ENCODE data around the gene FNDC10. TPM values are rescaled to one million over a fixed set of nuclear protein-coding genes. Genes with fewer than 3 reads are reported as not detected.
A peak's percentile ranks its signal among the peaks of the same experiment; 100 is the strongest.
"Not testable (repeated sequence)": the region's sequence is repeated elsewhere in the genome, so short reads cannot be mapped to it uniquely, and the experiment has no call there.

The FNDC10 gene
- 4.5 and 5.9 TPM in 2 replicates for total RNA-seq (ENCODE audit: low replicate concordance)

- no peak for DNase-seq (ENCODE audit: low read depth)
- peak within 1 kb of the TSS; percentile 60 for H3K4me3 ChIP-seq (ENCODE audit: low read depth, low read length)
- no peak for TF ChIP-seq CTCF (IDR thresholded peaks at IDR 0.05; ENCODE audit: insufficient read depth, low read length)
Observed at GRCh38 chr1:1599935-1600860, at the start of gene FNDC10. Gene FNDC10 (minus strand): TSS chr1:1600135. CDS start chr1:1600015, 120 bp downstream.

GRCh38 chr1:1648265-1648664, 48.3 kb upstream of the FNDC10 start:
- DNase-seq (ENCODE audit: low read depth); H3K4me3 ChIP-seq (ENCODE audit: low read depth, low read length): not testable (repeated sequence)

GRCh38 chr1:1647567-1648241, 47.8 kb upstream of the FNDC10 start:
- DNase-seq (ENCODE audit: low read depth); H3K4me3 ChIP-seq (ENCODE audit: low read depth, low read length): not testable (repeated sequence)

GRCh38 chr1:1646326-1646725, 46.4 kb upstream of the FNDC10 start:
- H3K4me3 ChIP-seq (ENCODE audit: low read depth, low read length); DNase-seq (ENCODE audit: low read depth): not testable (repeated sequence)

GRCh38 chr1:1640711-1641461, 41.0 kb upstream of the FNDC10 start:
- H3K4me3 ChIP-seq (ENCODE audit: low read depth, low read length); DNase-seq (ENCODE audit: low read depth): not testable (repeated sequence)

- H3K4me3 ChIP-seq (ENCODE audit: low read depth, low read length); DNase-seq (ENCODE audit: low read depth): not testable (repeated sequence)
Observed at GRCh38 chr1:1640081-1640480, 40.1 kb upstream of the FNDC10 start.

GRCh38 chr1:1639368-1639767, 39.4 kb upstream of the FNDC10 start:
- not testable (repeated sequence) for DNase-seq (ENCODE audit: low read depth)

GRCh38 chr1:1638528-1638927, 38.6 kb upstream of the FNDC10 start:
- not testable (repeated sequence) for DNase-seq (ENCODE audit: low read depth); H3K4me3 ChIP-seq (ENCODE audit: low read depth, low read length)

More at GRCh38 chr1:1639368-1639767, 39.4 kb upstream of the FNDC10 start:
- H3K4me3 ChIP-seq (ENCODE audit: low read depth, low read length) = not testable (repeated sequence)

- H3K4me3 ChIP-seq (ENCODE audit: low read depth, low read length); DNase-seq (ENCODE audit: low read depth): not testable (repeated sequence)
Observed at GRCh38 chr1:1637479-1637875, 37.5 kb upstream of the FNDC10 start.

GRCh38 chr1:1636621-1637478, 36.9 kb upstream of the FNDC10 start:
- not testable (repeated sequence) for DNase-seq (ENCODE audit: low read depth); H3K4me3 ChIP-seq (ENCODE audit: low read depth, low read length)

- H3K4me3 ChIP-seq (ENCODE audit: low read depth, low read length); DNase-seq (ENCODE audit: low read depth): not testable (repeated sequence)
Observed at GRCh38 chr1:1634613-1635012, 34.7 kb upstream of the FNDC10 start.

- not testable (repeated sequence) for DNase-seq (ENCODE audit: low read depth); H3K4me3 ChIP-seq (ENCODE audit: low read depth, low read length)
Observed at GRCh38 chr1:1633409-1633808, 33.5 kb upstream of the FNDC10 start.
